ENCODE results near the gene KDM6A. TPM values are rescaled to one million over a fixed set of nuclear protein-coding genes. Genes with fewer than 3 reads are reported as not detected.

Gene KDM6A
- total RNA-seq, 1 experiment from 2014 or later: 21.0 TPM

DNA sequence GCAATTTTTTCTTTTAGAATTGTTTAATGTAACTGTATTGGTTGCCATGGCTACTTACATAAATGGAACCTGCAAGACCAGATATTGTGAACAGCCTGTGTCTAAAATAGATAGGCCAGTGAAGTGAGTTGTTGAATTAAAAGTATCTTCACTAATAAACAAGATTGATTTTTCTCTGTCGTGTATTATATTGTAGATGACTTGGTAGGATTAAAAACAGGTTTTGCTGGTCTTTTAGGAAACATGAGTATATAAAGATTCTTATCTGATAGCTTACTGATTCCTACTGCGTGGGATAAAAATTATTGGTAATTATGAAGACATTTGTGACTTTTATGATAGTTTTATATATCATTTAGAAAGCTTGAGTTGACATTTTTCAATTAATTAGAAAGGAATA, 162.1 kb downstream of the KDM6A start:
- Histone ChIP-seq H3K27me3 (ENCODE audit: insufficient read depth, low read length) (no peaks in the 10 kb centered on the region), H3K79me2 (ENCODE audit: insufficient read depth, low read length) (peaks cover 37% of the 10 kb centered on the region), H4K20me1 (ENCODE audit: insufficient read depth) (no peaks in the 10 kb centered on the region), H3K4me3 (replicated peaks in 1 of 2; ENCODE audit: low read depth in 1 of 2, low read length in 2 of 2) (no peak overlapping the region), H3K4me2 (ENCODE audit: low read length) (no peak overlapping the region), H2AFZ (ENCODE audit: low read depth, low read length, poor library complexity, severe bottlenecking) (no peak overlapping the region), H3K9me3 (ENCODE audit: control insufficient read depth in 1 of 2, insufficient read depth in 1 of 2, low read depth in 1 of 2, low read length in 2 of 2) (no peaks in the 10 kb centered on the region), H3K9ac (ENCODE audit: low read length) (no peak overlapping the region), H3K27ac (ENCODE audit: low read depth, low read length) (no peak overlapping the region), H3K4me1 (ENCODE audit: control insufficient read depth in 1 of 2, insufficient read depth in 2 of 2, low read length in 2 of 2) (no peaks in the 10 kb centered on the region), H3K9me2 (ENCODE audit: insufficient read depth) (no peaks in the 10 kb centered on the region), H3K36me3 (ENCODE audit: control insufficient read depth in 1 of 2, insufficient read depth in 2 of 2, low read length in 2 of 2) (no peaks in the 10 kb centered on the region)
- ChIA-PET CTCF (no interaction called here), POLR2A (no interaction called here), RAD21 (ENCODE audit: low non-redundant PET in 1 of 2, low total read pairs in 2 of 2, uncharacterized antibody in 2 of 2, unreplicated experiment in 2 of 2) (no interaction called here)
- intact Hi-C loops (cut with micrococcal nuclease): no loop called here
- no TSS peak for BruUV-seq (replicated peaks)
- TF ChIP-seq EZH2phosphoT487 (IDR thresholded peaks at IDR 0.05; ENCODE audit: borderline replicate concordance) (no peak), EGR1 (IDR thresholded peaks at IDR 0.05; ENCODE audit: low read depth) (no peak), POLR2A (IDR thresholded peaks at IDR 0.05; ENCODE audit: borderline replicate concordance, extremely low read depth, insufficient read depth, insufficient read length) (no peak), CTCF (IDR thresholded peaks at IDR 0.05 in 2 of 3, conservative IDR thresholded peaks at IDR 0.05 in 1 of 3; ENCODE audit: borderline replicate concordance in 1 of 3, insufficient read depth in 1 of 3, low read depth in 2 of 3, low read length in 2 of 3) (no peak), ZFX (IDR thresholded peaks at IDR 0.05) (no peak), YY1 (IDR thresholded peaks at IDR 0.05; ENCODE audit: extremely low read depth, insufficient replicate concordance, low read depth, low read length) (no peak), CEBPB (IDR thresholded peaks at IDR 0.05; ENCODE audit: low read depth) (no peak), JUND (IDR thresholded peaks at IDR 0.05) (no peak), CBX3 (IDR thresholded peaks at IDR 0.05; ENCODE audit: low read depth) (no peak), RAD21 (IDR thresholded peaks at IDR 0.05; ENCODE audit: low read depth) (no peak), SIN3A (IDR thresholded peaks at IDR 0.05; ENCODE audit: low read depth) (no peak)
- TF ChIP-seq, protein P1, sequence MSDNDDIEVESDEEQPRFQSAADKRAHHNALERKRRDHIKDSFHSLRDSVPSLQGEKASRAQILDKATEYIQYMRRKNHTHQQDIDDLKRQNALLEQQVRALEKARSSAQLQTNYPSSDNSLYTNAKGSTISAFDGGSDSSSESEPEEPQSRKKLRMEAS (IDR thresholded peaks at IDR 0.05): no peak
- ATAC-seq: no peak
- no peak for DNase-seq (ENCODE audit: low read depth, low spot score)

Measured in HCT116 (cell line).